Adipose tissue (tissue), 3 donors: ENCODE data around the gene ABCB8. TPM values are rescaled to one million over a fixed set of nuclear protein-coding genes. Genes with fewer than 3 reads are reported as not detected.

ENCODE experiments used
- H3K27ac ChIP-seq: one replicate; pipeline ENCODE4 v1.5.1; 2013; ENCODE audit warnings: low read depth, low read length
- WGBS, 3 donors: extraction: QIAGEN DNeasy Blood & Tissue Kit; methylation state at CpG; one replicate each; pipeline ENCODE4 v1.1.7; 2013; 5-methylcytosine and 5-hydroxymethylcytosine counted together
- polyA plus RNA-seq, 3 donors: library from polyadenylated mRNA; stranded (reverse); fragments of 200-250 nt; gene quantifications; one replicate each; pipeline ENCODE4 v1.2.3, GENCODE V29; 2013
- donor health status: healthy with polysubstance abuse.
- donor health status: Bipolar disorder and iron deficiency.
- donor health status: healthy.

ABCB8 gene
- polyA plus RNA-seq, 3 donors = 11.2 to 24.0 (median 14.6) TPM

DNA sequence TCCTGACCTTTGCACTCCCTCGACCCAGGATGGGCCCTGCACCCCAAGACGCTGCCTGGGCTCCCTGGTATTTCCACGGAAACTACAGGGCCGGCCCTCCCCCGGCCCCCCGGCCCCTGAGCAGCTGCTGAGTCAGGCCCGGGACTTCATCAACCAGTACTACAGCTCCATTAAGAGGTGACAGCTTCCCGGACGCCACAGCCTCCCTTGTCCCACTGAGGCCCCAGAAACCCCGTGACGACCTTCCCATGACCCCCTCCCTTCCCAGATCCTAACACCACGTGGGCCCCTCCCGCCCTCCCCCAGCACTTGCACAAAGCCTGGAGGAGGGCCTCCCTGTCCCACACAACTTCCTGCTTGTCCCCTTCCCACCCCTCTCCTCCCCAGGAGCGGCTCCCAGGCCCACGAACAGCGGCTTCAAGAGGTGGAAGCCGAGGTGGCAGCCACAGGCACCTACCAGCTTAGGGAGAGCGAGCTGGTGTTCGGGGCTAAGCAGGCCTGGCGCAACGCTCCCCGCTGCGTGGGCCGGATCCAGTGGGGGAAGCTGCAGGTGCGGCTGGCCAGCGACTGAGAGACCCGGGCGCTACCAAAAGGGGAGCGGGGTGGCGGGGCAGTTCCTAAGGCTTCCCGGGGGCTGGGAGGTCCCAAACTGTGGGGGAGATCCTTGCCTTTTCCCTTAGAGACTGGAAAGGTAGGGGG is 31.7 kb upstream of the ABCB8 start:
- no peak overlapping the region for H3K27ac ChIP-seq
- 30 to 32% (median 32%) methylated on average over 30 to 31 of the region's 31 CpGs for WGBS, 3 donors

DNA sequence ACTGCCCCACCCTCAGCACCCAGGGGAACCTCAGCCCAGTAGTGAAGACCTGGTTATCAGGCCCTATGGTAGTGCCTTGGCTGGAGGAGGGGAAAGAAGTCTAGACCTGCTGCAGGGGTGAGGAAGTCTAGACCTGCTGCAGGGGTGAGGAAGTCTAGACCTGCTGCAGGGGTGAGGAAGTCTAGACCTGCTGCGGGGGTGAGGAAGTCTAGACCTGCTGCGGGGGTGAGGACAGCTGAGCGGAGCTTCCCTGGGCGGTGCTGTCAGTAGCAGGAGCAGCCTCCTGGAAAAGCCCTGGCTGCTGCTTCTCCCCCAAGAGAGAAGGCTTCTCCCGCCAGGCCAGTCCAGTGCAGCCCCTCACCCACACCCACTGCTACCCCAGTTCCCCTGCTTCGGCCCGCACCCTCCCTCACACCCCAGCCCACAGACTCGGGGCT is 31.2 kb upstream of the ABCB8 start:
- H3K27ac ChIP-seq = no peak overlapping the region
- 60 to 89% (median 65%) methylated on average over 4 to 8 of the region's 8 CpGs for WGBS, 3 donors

DNA sequence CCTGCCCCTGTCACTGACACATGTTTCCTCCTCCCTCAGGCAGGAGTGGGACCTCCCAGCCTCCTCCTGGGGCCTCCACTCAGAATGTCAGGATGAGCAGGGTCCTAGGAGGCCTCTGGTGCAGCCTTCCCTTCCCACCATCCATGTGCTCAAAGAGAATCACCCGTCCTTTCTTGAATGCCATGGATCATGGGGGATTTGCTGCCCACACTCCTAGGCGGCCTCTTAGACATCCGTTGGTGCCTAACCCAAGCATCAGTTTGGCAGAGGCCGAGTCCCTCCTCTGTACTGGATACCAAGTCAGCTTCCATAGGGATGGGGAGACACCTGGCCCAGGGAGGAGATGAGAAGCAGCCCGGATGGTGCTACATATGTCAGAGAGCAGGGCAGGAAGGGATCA is 30.4 kb upstream of the ABCB8 start:
- H3K27ac ChIP-seq = no peak overlapping the region
- whole genome bisulfite sequencing, 3 donors = 85 to 90% (median 88%) methylated on average over 5 of the region's 5 CpGs

DNA sequence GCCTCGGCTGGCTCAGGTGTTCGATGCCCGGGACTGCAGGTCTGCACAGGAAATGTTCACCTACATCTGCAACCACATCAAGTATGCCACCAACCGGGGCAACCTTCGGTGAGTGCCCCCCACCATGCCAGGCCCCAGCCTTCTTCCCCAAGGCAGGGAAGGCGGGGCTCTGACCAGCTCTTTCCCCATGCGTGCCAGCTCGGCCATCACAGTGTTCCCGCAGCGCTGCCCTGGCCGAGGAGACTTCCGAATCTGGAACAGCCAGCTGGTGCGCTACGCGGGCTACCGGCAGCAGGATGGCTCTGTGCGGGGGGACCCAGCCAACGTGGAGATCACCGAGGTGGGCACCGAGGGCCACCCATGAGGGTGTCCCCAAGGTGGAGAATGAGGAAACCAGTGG is 29.9 kb upstream of the ABCB8 start:
- 86 to 93% (median 91%) methylated on average over 20 of the region's 20 CpGs for WGBS, 3 donors
- H3K27ac ChIP-seq = no peak overlapping the region

GRCh38 chr7:150999001-150999400 is 29.2 kb upstream of the ABCB8 start:
- 87 to 93% (median 90%) methylated on average over 12 of the region's 12 CpGs for WGBS, 3 donors

DNA sequence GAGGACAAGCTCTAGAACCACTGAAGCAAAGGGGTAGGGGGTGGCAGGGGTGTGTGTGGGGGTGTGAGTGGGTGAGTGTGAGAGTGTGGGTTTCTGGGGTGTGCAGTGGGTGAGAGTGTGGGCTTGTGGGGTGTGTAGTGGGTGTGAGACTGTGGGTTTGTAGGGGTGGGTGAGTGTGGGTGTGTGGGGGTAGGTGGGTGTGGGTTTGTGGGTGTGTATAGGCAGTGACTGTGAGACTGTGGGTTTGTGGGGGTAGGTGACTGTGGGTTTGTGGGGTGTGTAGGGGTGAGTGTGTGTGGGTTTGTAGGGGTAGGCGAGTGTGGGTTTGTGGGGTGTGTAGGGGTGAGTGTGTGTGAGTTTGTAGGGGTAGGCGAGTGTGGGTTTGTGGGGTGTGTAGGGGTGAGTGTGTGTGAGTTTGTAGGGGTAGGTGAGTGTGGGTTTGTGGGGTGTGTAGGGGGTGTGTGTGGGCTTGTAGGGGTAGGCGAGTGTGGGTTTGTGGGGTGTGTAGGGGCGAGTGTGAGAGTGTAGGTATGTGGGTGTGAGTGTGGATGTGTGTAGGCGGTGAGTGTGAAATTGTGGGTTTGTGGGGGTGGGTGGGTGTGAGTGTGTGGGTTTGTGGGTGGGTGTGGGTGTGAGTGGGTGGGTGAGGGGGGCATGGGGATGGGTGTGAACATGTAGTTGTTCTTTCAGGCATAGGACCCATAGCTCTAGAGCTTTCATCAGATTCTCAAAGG is 28.6 kb upstream of the ABCB8 start:
- H3K27ac ChIP-seq = no peak overlapping the region
- 85 to 92% (median 90%) methylated on average over 5 of the region's 5 CpGs for WGBS, 3 donors

More at GRCh38 chr7:150999001-150999400, 29.2 kb upstream of the ABCB8 start:
- H3K27ac ChIP-seq = no peak overlapping the region

GRCh38 chr7:151000897-151001495 is 27.3 kb upstream of the ABCB8 start:
- WGBS, 3 donors = 72 to 90% (median 83%) methylated on average over 10 to 13 of the region's 13 CpGs
- no peak overlapping the region for H3K27ac ChIP-seq

DNA sequence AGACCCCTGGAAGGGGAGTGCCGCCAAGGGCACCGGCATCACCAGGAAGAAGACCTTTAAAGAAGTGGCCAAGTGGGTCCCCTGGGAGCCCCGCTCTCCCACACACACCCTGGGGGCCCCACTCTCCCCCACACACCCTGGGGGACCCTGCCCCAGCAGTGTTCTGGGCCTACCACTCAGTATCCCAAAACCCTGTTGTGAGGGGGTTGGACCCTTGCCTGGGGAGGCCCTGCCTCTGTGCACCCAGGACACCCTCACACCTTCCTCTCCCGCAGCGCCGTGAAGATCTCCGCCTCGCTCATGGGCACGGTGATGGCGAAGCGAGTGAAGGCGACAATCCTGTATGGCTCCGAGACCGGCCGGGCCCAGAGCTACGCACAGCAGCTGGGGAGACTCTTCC is 26.7 kb upstream of the ABCB8 start:
- H3K27ac ChIP-seq = no peak overlapping the region
- 94 to 95% (median 95%) methylated on average over 16 of the region's 16 CpGs for whole genome bisulfite sequencing, 3 donors

DNA sequence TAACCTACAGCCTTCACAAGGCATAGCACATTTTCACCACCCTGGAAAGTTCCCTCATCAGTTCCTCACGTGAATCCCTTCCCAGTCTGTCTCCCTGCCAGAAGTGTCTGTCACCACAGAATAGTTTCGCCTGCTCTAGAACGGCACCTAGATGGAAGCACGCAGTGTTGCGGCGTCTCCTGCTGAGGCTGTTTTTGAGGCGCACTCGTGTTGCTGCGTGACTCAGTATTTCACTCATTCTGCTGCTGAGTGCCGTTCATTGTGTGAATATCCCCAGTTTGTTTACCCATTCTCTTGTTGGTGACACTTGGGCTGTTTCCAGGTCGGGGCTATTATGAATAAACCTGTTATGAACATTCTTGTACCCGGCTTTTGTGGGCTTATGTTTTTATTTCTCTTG is 24.7 kb upstream of the ABCB8 start:
- WGBS, 3 donors = 45 to 84% (median 73%) methylated on average over 12 of the region's 12 CpGs
- no peak overlapping the region for H3K27ac ChIP-seq

DNA sequence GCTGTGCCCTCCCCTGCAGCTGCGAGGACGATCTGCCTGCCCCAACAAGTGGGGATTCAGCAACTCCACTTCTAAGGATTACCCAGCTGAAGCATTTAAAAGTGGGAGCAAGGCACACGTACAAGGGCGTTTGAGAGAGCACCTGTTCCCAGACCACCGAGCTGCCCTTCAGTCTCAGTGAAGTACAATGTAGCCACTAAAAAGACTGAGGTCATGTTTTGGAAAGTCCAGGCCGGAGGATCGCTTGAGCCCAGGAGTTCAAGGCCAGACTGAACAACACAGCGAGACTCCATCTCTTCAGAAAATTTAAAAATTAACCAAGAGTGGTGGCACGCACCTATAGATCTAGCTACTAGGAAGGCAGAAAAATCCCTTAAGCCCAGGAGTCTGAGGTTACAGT is 22.7 kb upstream of the ABCB8 start:
- 59 to 94% (median 86%) methylated on average over 9 of the region's 9 CpGs for WGBS, 3 donors
- no peak overlapping the region for H3K27ac ChIP-seq

DNA sequence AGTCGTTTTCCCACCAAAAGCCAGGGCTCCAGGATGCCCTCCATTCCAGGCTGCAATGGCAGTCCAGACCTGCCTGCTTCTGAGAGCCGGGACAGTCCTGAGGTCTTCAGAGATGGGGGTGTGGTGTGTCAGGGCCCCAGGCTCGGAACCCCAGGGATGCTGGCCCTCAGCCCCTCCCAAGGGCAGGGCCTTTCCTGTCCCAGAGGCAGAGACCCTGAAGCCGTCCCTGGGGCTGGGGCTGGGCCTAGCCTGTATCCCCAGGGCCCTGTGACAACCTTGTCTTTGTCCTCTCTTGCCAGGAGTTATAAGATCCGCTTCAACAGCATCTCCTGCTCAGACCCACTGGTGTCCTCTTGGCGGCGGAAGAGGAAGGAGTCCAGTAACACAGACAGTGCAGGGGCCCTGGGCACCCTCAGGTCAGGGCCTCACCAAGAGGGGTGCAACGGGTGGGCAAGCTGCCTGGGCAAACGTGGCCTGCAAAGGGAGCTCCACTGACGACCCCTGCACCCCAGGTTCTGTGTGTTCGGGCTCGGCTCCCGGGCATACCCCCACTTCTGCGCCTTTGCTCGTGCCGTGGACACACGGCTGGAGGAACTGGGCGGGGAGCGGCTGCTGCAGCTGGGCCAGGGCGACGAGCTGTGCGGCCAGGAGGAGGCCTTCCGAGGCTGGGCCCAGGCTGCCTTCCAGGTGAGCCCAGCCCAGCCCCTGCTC is 21.5 kb upstream of the ABCB8 start:
- WGBS, 3 donors = 76 to 84% (median 83%) methylated on average over 22 to 23 of the region's 23 CpGs
- H3K27ac ChIP-seq = no peak overlapping the region

DNA sequence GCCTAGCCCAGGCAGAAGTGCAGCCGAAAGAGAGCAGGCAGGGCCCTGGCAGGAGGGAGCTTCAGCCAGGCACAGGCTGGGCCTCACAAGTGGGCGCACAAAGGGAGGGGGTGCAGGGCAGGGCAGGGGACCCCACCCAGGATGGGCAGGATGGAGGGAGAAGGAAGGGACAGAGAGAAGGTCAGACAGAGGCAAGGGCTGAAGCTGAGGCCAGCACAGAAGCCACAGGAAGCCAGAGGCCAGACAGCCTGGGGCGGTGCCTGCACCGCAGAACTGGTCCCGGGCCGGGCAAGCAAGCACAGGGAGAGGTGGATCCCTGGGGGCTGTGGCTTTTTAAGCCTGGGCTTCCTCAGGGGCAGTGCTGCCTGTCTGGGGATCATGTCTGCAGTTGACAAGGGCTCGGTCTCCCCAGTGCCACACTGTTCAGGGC is 20.8 kb upstream of the ABCB8 start:
- no peak overlapping the region for H3K27ac ChIP-seq

DNA sequence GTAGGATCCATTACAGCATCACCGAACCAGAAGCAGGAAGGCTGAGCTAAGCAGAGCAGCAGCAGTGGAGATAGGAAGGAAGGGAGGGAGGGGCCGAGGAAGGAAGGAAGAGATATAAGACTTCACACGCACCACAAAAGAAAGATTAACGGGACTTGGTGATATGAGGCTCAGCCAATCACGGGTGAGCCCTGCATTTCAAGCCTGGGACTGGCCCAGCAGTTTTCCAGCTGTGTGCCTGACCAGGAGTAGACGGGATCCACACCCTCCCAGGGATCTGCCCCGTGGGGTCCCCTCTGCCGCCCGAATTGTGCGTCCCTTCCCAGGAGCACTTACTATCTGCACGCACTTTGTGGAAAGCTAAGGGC is 20.1 kb upstream of the ABCB8 start:
- H3K27ac ChIP-seq = no peak overlapping the region
- 24 to 41% (median 25%) methylated on average over 11 of the region's 11 CpGs for WGBS, 3 donors

More for the DNA sequence above, 20.8 kb upstream of the ABCB8 start:
- WGBS, 3 donors = 26 to 82% (median 70%) methylated on average over 7 of the region's 7 CpGs

DNA sequence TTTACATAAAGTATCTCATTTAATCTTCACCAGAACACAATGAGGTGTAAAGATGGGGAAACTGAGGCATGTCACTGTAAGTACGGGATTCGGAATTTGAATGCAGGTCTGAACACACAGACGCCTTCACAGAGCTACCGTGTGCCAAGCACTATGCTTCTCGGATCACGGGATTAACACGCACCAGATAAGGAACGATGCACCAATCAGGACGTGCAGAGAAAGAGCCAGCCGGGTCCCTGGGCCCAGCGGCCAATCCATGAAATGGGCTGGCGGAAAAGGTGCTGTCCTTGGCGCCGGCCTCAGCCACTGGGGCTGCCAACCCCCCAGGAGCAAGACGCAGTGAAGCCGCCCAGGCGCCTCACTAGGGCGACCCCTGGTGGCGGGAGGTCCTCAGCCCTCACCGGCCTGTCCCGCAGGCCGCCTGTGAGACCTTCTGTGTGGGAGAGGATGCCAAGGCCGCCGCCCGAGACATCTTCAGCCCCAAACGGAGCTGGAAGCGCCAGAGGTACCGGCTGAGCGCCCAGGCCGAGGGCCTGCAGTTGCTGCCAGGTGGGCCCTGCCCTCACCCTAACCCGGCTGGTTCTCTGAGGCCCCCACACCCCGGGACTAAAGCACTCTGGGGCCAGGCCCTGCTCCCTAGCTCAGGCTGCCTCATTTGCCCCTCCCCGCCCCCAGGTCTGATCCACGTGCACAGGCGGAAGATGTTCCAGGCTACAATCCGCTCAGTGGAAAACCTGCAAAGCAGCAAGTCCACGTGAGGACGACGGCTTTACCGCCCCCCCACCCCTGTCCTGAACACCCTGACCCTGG is 19.5 kb upstream of the ABCB8 start:
- WGBS, 3 donors = 34 to 56% (median 50%) methylated on average over 40 of the region's 40 CpGs
- no peak overlapping the region for H3K27ac ChIP-seq

DNA sequence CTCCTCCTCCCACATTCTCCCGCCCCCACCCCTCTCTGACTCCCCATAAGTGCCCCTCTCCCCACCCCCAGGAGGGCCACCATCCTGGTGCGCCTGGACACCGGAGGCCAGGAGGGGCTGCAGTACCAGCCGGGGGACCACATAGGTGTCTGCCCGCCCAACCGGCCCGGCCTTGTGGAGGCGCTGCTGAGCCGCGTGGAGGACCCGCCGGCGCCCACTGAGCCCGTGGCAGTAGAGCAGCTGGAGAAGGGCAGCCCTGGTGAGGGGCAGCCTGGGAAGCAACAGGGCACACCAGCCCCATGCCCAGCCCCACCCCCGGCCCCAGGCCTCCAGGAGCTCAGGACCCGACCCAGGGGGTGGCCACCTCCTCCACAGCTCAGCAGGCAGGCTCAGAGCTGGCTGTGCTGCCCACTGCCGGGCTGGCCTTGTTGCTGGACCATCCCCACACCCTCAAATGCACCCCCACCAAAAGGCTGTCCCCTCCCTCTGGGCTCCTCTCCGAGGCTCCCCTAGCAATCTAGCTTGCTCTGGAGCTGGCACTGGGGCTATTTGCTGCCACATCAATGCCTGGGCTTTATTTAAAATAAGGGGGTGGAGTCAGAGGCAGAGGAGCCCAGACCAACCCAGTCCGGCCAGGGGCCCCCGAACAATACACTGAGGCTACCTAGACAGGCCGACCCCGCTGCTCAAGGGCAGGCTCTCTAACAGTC is 18.8 kb upstream of the ABCB8 start:
- 56 to 73% (median 71%) methylated on average over 15 to 22 of the region's 22 CpGs for WGBS, 3 donors
- no peak overlapping the region for H3K27ac ChIP-seq

GRCh38 chr7:151010037-151010306 is 18.3 kb upstream of the ABCB8 start:
- no peak overlapping the region for H3K27ac ChIP-seq
- 36 to 63% (median 48%) methylated on average over 7 of the region's 7 CpGs for WGBS, 3 donors

DNA sequence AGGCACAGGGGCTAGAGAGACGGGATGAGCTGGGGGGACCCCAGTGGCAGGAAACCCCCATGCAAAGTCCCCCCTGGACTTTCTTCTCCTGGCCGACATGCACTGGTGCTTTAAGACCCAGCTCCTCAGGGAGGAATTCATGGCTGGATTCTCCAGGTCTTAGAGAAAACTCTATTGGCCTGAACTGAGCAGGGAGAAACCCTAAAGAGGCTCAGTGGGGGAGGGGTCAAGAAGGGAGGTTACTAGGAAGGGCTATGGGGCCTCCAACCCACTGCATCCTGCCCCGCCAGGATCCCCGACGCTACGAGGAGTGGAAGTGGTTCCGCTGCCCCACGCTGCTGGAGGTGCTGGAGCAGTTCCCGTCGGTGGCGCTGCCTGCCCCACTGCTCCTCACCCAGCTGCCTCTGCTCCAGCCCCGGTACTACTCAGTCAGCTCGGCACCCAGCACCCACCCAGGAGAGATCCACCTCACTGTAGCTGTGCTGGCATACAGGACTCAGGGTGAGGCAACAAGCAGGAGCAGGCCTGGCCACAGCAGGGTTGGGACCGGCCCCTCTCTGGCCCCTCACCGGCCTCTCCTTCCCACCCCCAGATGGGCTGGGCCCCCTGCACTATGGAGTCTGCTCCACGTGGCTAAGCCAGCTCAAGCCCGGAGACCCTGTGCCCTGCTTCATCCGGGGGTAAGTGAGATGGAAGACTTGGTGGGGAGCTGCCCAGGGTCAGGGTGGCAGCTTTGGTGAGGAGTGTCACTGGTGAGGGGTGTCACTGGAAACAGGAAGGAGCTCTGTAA is 17.7 kb upstream of the ABCB8 start:
- 22 to 32% (median 31%) methylated on average over 17 to 18 of the region's 18 CpGs for WGBS, 3 donors
- no peak overlapping the region for H3K27ac ChIP-seq
